ENCODE measurements around the gene SYNM.

The SYNM gene

GRCh38 chr15:99123713-99124451 is 19.0 kb downstream of the SYNM start:
- DNase-seq: no peak

GRCh38 chr15:99124641-99125040 is 19.8 kb downstream of the SYNM start:
- DNase-seq: no peak

GRCh38 chr15:99125061-99125891 is 20.4 kb downstream of the SYNM start:
- DNase-seq: no peak

- no peak for DNase-seq
These were observed 21.3 kb downstream of the SYNM start for GRCh38 chr15:99126131-99126588.

- no peak for DNase-seq
These were observed 22.1 kb downstream of the SYNM start for GRCh38 chr15:99126930-99127329.

GRCh38 chr15:99127773-99128172 is 22.9 kb downstream of the SYNM start:
- DNase-seq: no peak

- DNase-seq: no peak
These were observed 23.5 kb downstream of the SYNM start for GRCh38 chr15:99128411-99128810.

- DNase-seq: no peak
These were observed 24.8 kb downstream of the SYNM start for GRCh38 chr15:99129644-99130043.

GRCh38 chr15:99130314-99130713 is 25.4 kb downstream of the SYNM start:
- DNase-seq: no peak

GRCh38 chr15:99130765-99131440 is 26.0 kb downstream of the SYNM start:
- no peak for DNase-seq

- DNase-seq: no peak
These were observed 26.7 kb downstream of the SYNM start for GRCh38 chr15:99131441-99132023.

- no peak for DNase-seq
These were observed 27.2 kb downstream of the SYNM start for GRCh38 chr15:99132122-99132521.

- no peak for DNase-seq
These were observed 27.9 kb downstream of the SYNM start for GRCh38 chr15:99132634-99133287.

GRCh38 chr15:99134317-99134821 is 29.5 kb downstream of the SYNM start:
- no peak for DNase-seq

- no peak for DNase-seq
These were observed 30.3 kb downstream of the SYNM start for GRCh38 chr15:99135194-99135593.

GRCh38 chr15:99137111-99137546 is 32.2 kb downstream of the SYNM start:
- DNase-seq: no peak

- DNase-seq: no peak
These were observed 33.0 kb downstream of the SYNM start for GRCh38 chr15:99137877-99138276.

- DNase-seq: no peak
These were observed 33.7 kb downstream of the SYNM start for GRCh38 chr15:99138491-99138982.

GRCh38 chr15:99139276-99139675 is 34.4 kb downstream of the SYNM start:
- no peak for DNase-seq

- no peak for DNase-seq
These were observed 35.7 kb downstream of the SYNM start for GRCh38 chr15:99140590-99140989.

- DNase-seq: no peak
These were observed 37.1 kb downstream of the SYNM start for GRCh38 chr15:99141943-99142342.

GRCh38 chr15:99142562-99142961 is 37.7 kb downstream of the SYNM start:
- no peak for DNase-seq

Data from cerebellar nuclear complex (tissue), 1 donor.